ENCODE data around the gene FUS.
"Not testable (repeated sequence)": the region's sequence is repeated elsewhere in the genome, so short reads cannot be mapped to it uniquely, and the experiment has no call there.

FUS gene

GRCh38 chr16:31192856-31193642, 13.1 kb downstream of the FUS start:
- Histone ChIP-seq H3K4me1 (ENCODE audit: insufficient read depth, low read length, severe bottlenecking) (no peaks in the 10 kb centered on the region), H3K27me3 (ENCODE audit: insufficient read depth, low read length) (no peaks in the 10 kb centered on the region), H3K79me2 (ENCODE audit: insufficient read depth, low read length) (no peaks in the 10 kb centered on the region), H3K4me3 (ENCODE audit: low read depth, low read length, poor library complexity, severe bottlenecking) (no peak overlapping the region), H3K9me2 (ENCODE audit: low read depth, low read length) (no peaks in the 10 kb centered on the region), H3F3A (ENCODE audit: insufficient read depth, low read length) (peaks cover 12% of the 10 kb centered on the region), H4K20me1 (ENCODE audit: insufficient read depth, low read length) (peaks cover 2% of the 10 kb centered on the region; the same call in 1 of the 2 replicates), H3K9ac (ENCODE audit: low read length) (no peak overlapping the region), H3K27ac (ENCODE audit: low read depth, low read length, poor library complexity, severe bottlenecking) (no peak overlapping the region), H3K9me3 (ENCODE audit: low read length) (no peaks in the 10 kb centered on the region), H2AFZ (ENCODE audit: low read length) (no peak overlapping the region), H3K36me3 (ENCODE audit: insufficient read depth, low read length) (peaks cover 90% of the 10 kb centered on the region), H3K4me2 (ENCODE audit: low read length) (no peak overlapping the region)
- TF ChIP-seq EZH2 (IDR thresholded peaks at IDR 0.05; ENCODE audit: borderline replicate concordance, low read length) (no peak), CTCF (IDR thresholded peaks at IDR 0.05; ENCODE audit: low read length) (no peak)

GRCh38 chr16:31193874-31194273, 13.9 kb downstream of the FUS start:
- H3F3A ChIP-seq (ENCODE audit: insufficient read depth, low read length): peaks cover 12% of the 10 kb centered on the region
- H3K79me2 ChIP-seq (ENCODE audit: insufficient read depth, low read length): no peaks in the 10 kb centered on the region
- TF ChIP-seq EZH2 (IDR thresholded peaks at IDR 0.05; ENCODE audit: borderline replicate concordance, low read length) (no peak), CTCF (IDR thresholded peaks at IDR 0.05; ENCODE audit: low read length) (no peak)
- H3K36me3 ChIP-seq (ENCODE audit: insufficient read depth, low read length): peaks cover 85% of the 10 kb centered on the region
- H3K4me3 ChIP-seq (ENCODE audit: low read depth, low read length, poor library complexity, severe bottlenecking): no peak overlapping the region
- H3K4me1 ChIP-seq (ENCODE audit: insufficient read depth, low read length, severe bottlenecking): no peaks in the 10 kb centered on the region
- H3K9me2 ChIP-seq (ENCODE audit: low read depth, low read length): no peaks in the 10 kb centered on the region
- peaks cover 2% of the 10 kb centered on the region; the same call in 1 of the 2 replicates for H4K20me1 ChIP-seq (ENCODE audit: insufficient read depth, low read length)
- no peak overlapping the region for H2AFZ ChIP-seq (ENCODE audit: low read length)
- H3K27ac ChIP-seq (ENCODE audit: low read depth, low read length, poor library complexity, severe bottlenecking): no peak overlapping the region
- H3K9ac ChIP-seq (ENCODE audit: low read length): no peak overlapping the region
- H3K4me2 ChIP-seq (ENCODE audit: low read length): no peak overlapping the region
- H3K9me3 ChIP-seq (ENCODE audit: low read length): no peaks in the 10 kb centered on the region
- H3K27me3 ChIP-seq (ENCODE audit: insufficient read depth, low read length): no peaks in the 10 kb centered on the region

- H3K4me2 ChIP-seq (ENCODE audit: low read length): 0 out of 2 replicates have a peak overlapping the region, but pooled peaks have one; percentile 24
- H3K9ac ChIP-seq (ENCODE audit: low read length): no peak overlapping the region
- H3F3A ChIP-seq (ENCODE audit: insufficient read depth, low read length): peaks cover 15% of the 10 kb centered on the region
- H3K79me2 ChIP-seq (ENCODE audit: insufficient read depth, low read length): no peaks in the 10 kb centered on the region
- no peaks in the 10 kb centered on the region for H3K9me3 ChIP-seq (ENCODE audit: low read length)
- no peaks in the 10 kb centered on the region for H3K4me1 ChIP-seq (ENCODE audit: insufficient read depth, low read length, severe bottlenecking)
- no peak overlapping the region for H3K4me3 ChIP-seq (ENCODE audit: low read depth, low read length, poor library complexity, severe bottlenecking)
- H3K9me2 ChIP-seq (ENCODE audit: low read depth, low read length): no peaks in the 10 kb centered on the region
- TF ChIP-seq EZH2 (IDR thresholded peaks at IDR 0.05; ENCODE audit: borderline replicate concordance, low read length) (no peak), CTCF (IDR thresholded peaks at IDR 0.05; ENCODE audit: low read length) (no peak)
- no peaks in the 10 kb centered on the region for H3K27me3 ChIP-seq (ENCODE audit: insufficient read depth, low read length)
- no peak overlapping the region for H2AFZ ChIP-seq (ENCODE audit: low read length)
- H4K20me1 ChIP-seq (ENCODE audit: insufficient read depth, low read length): no peaks in the 10 kb centered on the region; the same call in 1 of the 2 replicates
- no peak overlapping the region for H3K27ac ChIP-seq (ENCODE audit: low read depth, low read length, poor library complexity, severe bottlenecking)
- peaks cover 80% of the 10 kb centered on the region for H3K36me3 ChIP-seq (ENCODE audit: insufficient read depth, low read length)
These were observed 15.0 kb downstream of the FUS start for GRCh38 chr16:31194898-31195297.

- not testable (repeated sequence) for H3K4me2 ChIP-seq (ENCODE audit: low read length); H3K4me1 ChIP-seq (ENCODE audit: insufficient read depth, low read length, severe bottlenecking); H2AFZ ChIP-seq (ENCODE audit: low read length); H4K20me1 ChIP-seq (ENCODE audit: insufficient read depth, low read length); H3K27me3 ChIP-seq (ENCODE audit: insufficient read depth, low read length); H3K79me2 ChIP-seq (ENCODE audit: insufficient read depth, low read length); H3K4me3 ChIP-seq (ENCODE audit: low read depth, low read length, poor library complexity, severe bottlenecking); H3K9me3 ChIP-seq (ENCODE audit: low read length); H3K9ac ChIP-seq (ENCODE audit: low read length); H3K9me2 ChIP-seq (ENCODE audit: low read depth, low read length); H3K27ac ChIP-seq (ENCODE audit: low read depth, low read length, poor library complexity, severe bottlenecking)
- peaks cover 24% of the 10 kb centered on the region for H3F3A ChIP-seq (ENCODE audit: insufficient read depth, low read length)
- peaks cover 72% of the 10 kb centered on the region for H3K36me3 ChIP-seq (ENCODE audit: insufficient read depth, low read length)
These were observed 15.9 kb downstream of the FUS start for GRCh38 chr16:31195861-31196260.

Measured in OCI-LY1 (cell line).